ENCODE measurements around the gene FOXL1.

Gene FOXL1

DNA sequence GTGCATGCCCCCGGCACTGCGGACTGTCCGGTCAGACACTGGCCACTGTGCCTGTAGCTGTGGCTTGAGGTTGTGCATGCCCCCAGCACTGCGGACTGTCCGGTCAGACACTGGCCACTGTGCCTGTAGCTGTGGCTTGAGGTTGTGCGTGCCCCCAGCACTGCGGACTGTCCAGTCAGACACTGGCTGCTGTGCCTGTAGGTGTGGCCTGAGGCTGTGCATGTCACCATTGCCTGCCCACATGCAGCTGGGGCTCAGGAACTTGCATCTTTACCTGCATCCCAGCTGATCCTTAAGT lies 28.5 kb upstream of the FOXL1 start:
- TF ChIP-seq SIN3A (IDR thresholded peaks at IDR 0.05; ENCODE audit: borderline replicate concordance, insufficient read depth, low read length) (no peak), TAF1 (IDR thresholded peaks at IDR 0.05; ENCODE audit: borderline replicate concordance, insufficient read depth, low read length) (no peak)
- TF ChIP-seq, protein P1, sequence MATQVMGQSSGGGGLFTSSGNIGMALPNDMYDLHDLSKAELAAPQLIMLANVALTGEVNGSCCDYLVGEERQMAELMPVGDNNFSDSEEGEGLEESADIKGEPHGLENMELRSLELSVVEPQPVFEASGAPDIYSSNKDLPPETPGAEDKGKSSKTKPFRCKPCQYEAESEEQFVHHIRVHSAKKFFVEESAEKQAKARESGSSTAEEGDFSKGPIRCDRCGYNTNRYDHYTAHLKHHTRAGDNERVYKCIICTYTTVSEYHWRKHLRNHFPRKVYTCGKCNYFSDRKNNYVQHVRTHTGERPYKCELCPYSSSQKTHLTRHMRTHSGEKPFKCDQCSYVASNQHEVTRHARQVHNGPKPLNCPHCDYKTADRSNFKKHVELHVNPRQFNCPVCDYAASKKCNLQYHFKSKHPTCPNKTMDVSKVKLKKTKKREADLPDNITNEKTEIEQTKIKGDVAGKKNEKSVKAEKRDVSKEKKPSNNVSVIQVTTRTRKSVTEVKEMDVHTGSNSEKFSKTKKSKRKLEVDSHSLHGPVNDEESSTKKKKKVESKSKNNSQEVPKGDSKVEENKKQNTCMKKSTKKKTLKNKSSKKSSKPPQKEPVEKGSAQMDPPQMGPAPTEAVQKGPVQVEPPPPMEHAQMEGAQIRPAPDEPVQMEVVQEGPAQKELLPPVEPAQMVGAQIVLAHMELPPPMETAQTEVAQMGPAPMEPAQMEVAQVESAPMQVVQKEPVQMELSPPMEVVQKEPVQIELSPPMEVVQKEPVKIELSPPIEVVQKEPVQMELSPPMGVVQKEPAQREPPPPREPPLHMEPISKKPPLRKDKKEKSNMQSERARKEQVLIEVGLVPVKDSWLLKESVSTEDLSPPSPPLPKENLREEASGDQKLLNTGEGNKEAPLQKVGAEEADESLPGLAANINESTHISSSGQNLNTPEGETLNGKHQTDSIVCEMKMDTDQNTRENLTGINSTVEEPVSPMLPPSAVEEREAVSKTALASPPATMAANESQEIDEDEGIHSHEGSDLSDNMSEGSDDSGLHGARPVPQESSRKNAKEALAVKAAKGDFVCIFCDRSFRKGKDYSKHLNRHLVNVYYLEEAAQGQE (IDR thresholded peaks at IDR 0.05; ENCODE audit: insufficient read depth in 1 of 2, low read depth in 2 of 2, low read length in 2 of 2): no peak

DNA sequence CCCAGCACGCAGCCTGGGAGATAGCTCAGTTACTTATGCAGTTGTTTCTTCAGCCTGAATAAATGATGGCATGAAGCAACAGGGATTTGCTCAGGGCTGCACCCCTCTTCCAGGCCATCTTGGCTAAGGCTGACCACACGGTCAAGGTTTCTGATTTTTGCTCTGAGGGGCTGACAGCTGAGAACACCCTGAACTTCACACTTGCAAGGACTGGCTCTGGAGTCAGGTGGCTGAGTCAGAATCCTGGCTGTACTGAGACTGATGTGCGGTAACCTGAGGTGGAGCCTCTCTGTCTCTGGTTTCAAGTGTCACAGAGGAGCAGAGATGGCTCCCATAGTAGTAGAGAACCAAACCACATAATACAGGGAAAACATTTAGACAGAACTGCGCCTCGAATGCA lies 28.1 kb upstream of the FOXL1 start:
- no peak for TF ChIP-seq FOXP2 (optimal IDR thresholded peaks at IDR 0.05; ENCODE audit: borderline replicate concordance, extremely low read depth, extremely low read length, insufficient read depth)
- TF ChIP-seq POLR2AphosphoS5 (IDR thresholded peaks at IDR 0.05; ENCODE audit: low read depth, low read length): no peak
- TF ChIP-seq TAF1 (IDR thresholded peaks at IDR 0.05; ENCODE audit: borderline replicate concordance, insufficient read depth, low read length): no peak
- TF ChIP-seq, protein P1 (IDR thresholded peaks at IDR 0.05; ENCODE audit: insufficient read depth in 1 of 2, low read depth in 2 of 2, low read length in 2 of 2): no peak
- no peak for TF ChIP-seq SIN3A (IDR thresholded peaks at IDR 0.05; ENCODE audit: borderline replicate concordance, insufficient read depth, low read length)

DNA sequence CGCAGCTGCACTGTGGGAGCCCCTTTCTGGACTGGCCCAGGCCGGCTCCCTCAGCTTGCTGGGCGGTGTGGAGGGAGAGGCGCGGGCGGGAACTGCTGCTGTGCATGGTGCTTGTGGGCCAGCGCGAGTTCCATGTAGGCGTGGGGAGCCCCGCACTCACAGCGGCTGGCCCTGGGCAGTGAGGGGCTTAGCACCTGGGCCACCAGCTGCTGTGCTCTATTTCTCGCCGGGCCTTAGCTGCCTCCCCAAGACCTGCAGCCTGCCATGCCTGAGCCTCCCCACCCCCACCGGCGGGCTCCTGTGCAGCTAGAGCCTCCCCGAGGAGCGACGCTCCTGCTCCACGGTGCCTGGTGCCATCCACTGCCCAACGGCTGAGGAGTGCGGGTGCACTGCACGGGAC lies 25.0 kb upstream of the FOXL1 start:
- no peak for TF ChIP-seq POLR2AphosphoS5 (IDR thresholded peaks at IDR 0.05; ENCODE audit: low read depth, low read length)
- TF ChIP-seq FOXP2 (optimal IDR thresholded peaks at IDR 0.05; ENCODE audit: borderline replicate concordance, extremely low read depth, extremely low read length, insufficient read depth): no peak
- TF ChIP-seq TAF1 (IDR thresholded peaks at IDR 0.05; ENCODE audit: borderline replicate concordance, insufficient read depth, low read length): no peak
- TF ChIP-seq SIN3A (IDR thresholded peaks at IDR 0.05; ENCODE audit: borderline replicate concordance, insufficient read depth, low read length): no peak
- TF ChIP-seq, protein P1 (IDR thresholded peaks at IDR 0.05; ENCODE audit: insufficient read depth in 1 of 2, low read depth in 2 of 2, low read length in 2 of 2): no peak

DNA sequence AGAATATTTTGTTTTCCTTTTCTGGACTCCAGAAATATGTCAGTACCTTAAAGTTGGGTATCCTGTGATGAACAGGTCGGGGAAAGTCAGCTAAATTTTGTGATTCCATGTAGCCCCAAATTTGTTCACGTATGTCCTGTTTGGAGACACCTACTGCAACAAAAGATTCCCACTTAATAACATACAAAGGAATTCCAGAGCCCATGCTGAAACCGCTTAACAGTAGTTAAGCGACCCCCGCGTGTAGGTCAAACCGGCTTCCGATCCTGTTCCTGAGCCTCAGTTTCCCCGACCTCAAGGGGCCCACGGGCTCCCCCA lies 23.8 kb upstream of the FOXL1 start:
- no peak for TF ChIP-seq POLR2AphosphoS5 (IDR thresholded peaks at IDR 0.05; ENCODE audit: low read depth, low read length)
- TF ChIP-seq, protein P1 (IDR thresholded peaks at IDR 0.05; ENCODE audit: insufficient read depth in 1 of 2, low read depth in 2 of 2, low read length in 2 of 2): no peak
- TF ChIP-seq SIN3A (IDR thresholded peaks at IDR 0.05; ENCODE audit: borderline replicate concordance, insufficient read depth, low read length): no peak
- TF ChIP-seq TAF1 (IDR thresholded peaks at IDR 0.05; ENCODE audit: borderline replicate concordance, insufficient read depth, low read length): no peak
- no peak for TF ChIP-seq FOXP2 (optimal IDR thresholded peaks at IDR 0.05; ENCODE audit: borderline replicate concordance, extremely low read depth, extremely low read length, insufficient read depth)

DNA sequence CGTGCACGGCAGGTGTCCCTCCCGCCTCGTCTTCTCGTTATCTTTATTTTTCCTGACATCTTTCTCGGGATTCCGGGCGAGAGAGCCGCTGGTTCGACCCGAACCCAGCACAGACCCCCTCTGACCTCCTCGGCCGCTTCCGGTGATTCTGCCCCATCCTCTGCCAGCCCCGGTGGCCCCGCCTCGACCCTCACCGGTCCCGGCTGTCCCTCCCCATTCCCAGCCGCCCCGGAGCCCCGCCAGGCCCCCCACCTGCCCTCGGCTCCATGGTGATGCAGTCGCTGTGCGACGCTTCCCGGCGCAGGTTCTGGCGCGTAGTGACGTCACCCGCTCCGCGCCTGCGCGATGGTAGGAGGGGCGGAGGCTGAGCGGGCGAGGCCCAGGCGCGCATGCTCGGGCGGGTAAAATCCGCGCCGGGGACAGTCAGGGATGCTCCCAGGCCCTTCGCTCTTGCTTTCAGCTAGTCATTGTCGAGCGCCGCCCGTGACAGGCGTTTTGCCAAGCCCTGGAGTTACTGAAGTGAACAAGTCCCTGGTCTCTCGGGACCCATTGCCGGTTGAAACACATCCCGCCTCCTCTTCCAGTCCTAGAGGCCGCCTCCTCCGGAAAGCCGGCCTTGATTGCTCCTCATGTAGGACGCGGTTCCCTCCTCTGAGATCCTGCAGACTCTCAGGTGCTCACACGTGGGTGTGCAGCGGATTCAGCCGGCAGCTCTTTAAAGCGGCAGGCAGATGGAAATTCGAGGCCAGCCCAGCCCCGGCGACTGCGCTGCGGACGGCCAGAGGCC lies 23.2 kb upstream of the FOXL1 start, which contains the start of gene MTHFSD:
MTHFSD (minus strand) TSS at position 319 of the 787 bp plus-strand sequence; CDS start at position 268, 51 bp downstream.
- TF ChIP-seq SIN3A (IDR thresholded peaks at IDR 0.05; ENCODE audit: borderline replicate concordance, insufficient read depth, low read length): no peak
- peak; percentile 58; the same call in 1 of the 2 replicates for TF ChIP-seq TAF1 (IDR thresholded peaks at IDR 0.05; ENCODE audit: borderline replicate concordance, insufficient read depth, low read length)
- peak; percentile 65 for TF ChIP-seq FOXP2 (optimal IDR thresholded peaks at IDR 0.05; ENCODE audit: borderline replicate concordance, extremely low read depth, extremely low read length, insufficient read depth)
- TF ChIP-seq, protein P1 (IDR thresholded peaks at IDR 0.05; ENCODE audit: insufficient read depth in 1 of 2, low read depth in 2 of 2, low read length in 2 of 2): no peak
- peak; percentile 81 for TF ChIP-seq POLR2AphosphoS5 (IDR thresholded peaks at IDR 0.05; ENCODE audit: low read depth, low read length)

Measured in PFSK-1 (cell line).